ENCODE measurements around the gene MET.

DNA sequence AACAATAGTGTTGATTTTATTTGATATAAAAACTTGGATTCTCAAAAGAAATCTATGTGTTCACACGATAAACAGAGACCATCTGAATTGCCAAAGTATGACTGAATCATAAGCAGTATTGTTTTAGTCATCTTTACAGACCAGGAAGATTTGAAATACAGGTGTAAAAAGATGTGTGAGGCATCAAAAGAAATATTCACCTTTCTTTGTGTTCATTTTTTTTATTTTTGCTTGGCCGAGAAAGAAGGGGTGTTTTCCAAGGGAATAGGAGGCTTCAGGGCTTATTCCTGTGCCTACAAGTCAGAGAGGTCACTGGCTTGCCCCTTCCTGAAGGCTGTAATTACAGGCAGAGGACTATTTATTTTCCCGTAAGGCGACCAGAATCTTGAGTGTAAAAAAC lies 37.3 kb downstream of the MET start:
- TF ChIP-seq EZH2 (IDR thresholded peaks at IDR 0.05): no peak
- TF ChIP-seq, protein P1, sequence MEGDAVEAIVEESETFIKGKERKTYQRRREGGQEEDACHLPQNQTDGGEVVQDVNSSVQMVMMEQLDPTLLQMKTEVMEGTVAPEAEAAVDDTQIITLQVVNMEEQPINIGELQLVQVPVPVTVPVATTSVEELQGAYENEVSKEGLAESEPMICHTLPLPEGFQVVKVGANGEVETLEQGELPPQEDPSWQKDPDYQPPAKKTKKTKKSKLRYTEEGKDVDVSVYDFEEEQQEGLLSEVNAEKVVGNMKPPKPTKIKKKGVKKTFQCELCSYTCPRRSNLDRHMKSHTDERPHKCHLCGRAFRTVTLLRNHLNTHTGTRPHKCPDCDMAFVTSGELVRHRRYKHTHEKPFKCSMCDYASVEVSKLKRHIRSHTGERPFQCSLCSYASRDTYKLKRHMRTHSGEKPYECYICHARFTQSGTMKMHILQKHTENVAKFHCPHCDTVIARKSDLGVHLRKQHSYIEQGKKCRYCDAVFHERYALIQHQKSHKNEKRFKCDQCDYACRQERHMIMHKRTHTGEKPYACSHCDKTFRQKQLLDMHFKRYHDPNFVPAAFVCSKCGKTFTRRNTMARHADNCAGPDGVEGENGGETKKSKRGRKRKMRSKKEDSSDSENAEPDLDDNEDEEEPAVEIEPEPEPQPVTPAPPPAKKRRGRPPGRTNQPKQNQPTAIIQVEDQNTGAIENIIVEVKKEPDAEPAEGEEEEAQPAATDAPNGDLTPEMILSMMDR (IDR thresholded peaks at IDR 0.05): no peak
